Cardiac fibroblast (primary cell): ENCODE data around the gene COL1A2.

ENCODE experiments used
- DNase-seq, 2 donors: peaks; one replicate each; pipeline versions ENCODE4 v3.0.0 to v3.0.0-alpha.2; 2010; ENCODE audit warnings: low read depth in 2 of 2
- H3K4me3 ChIP-seq, 2 donors: replicated peaks in 1 of 2; 1 replicate in 1 of 2; 2 replicates in 1 of 2; pipeline ENCODE4 v1.5.1; 2011; ENCODE audit warnings: low read depth in 2 of 2, low read length in 2 of 2, mild to moderate bottlenecking in 2 of 2, moderate library complexity in 1 of 2
- CTCF ChIP-seq: IDR thresholded peaks from one replicate; pipeline ENCODE4 v1.5.1; 2011; ENCODE audit warnings: low read depth, mild to moderate bottlenecking, low read length, inconsistent platforms

Gene COL1A2

GRCh38 chr7:94452239-94452638 lies 57.5 kb downstream of the COL1A2 start:
- TF ChIP-seq CTCF: no peak
- peak in 1 of 2 donors; percentile 1 for DNase-seq
- H3K4me3 ChIP-seq: no peak overlapping the region

- peak in 1 of 2 donors; percentile 7 for DNase-seq
- no peak for TF ChIP-seq CTCF
- no peak overlapping the region for H3K4me3 ChIP-seq
Measured at GRCh38 chr7:94453898-94454297, 59.2 kb downstream of the COL1A2 start.

GRCh38 chr7:94458041-94458440 lies 63.3 kb downstream of the COL1A2 start:
- no peak overlapping the region for H3K4me3 ChIP-seq
- TF ChIP-seq CTCF: no peak
- no peak for DNase-seq

GRCh38 chr7:94466516-94466915 lies 71.8 kb downstream of the COL1A2 start:
- no peak for TF ChIP-seq CTCF
- DNase-seq: no peak
- H3K4me3 ChIP-seq: no peak overlapping the region

GRCh38 chr7:94471604-94472003 lies 76.9 kb downstream of the COL1A2 start:
- no peak for TF ChIP-seq CTCF
- no peak overlapping the region for H3K4me3 ChIP-seq
- no peak for DNase-seq

GRCh38 chr7:94472608-94473007 lies 77.9 kb downstream of the COL1A2 start:
- no peak for DNase-seq
- no peak for TF ChIP-seq CTCF
- H3K4me3 ChIP-seq: no peak overlapping the region

GRCh38 chr7:94476251-94476840 lies 81.7 kb downstream of the COL1A2 start:
- DNase-seq: no peak
- no peak overlapping the region for H3K4me3 ChIP-seq
- TF ChIP-seq CTCF: no peak
